ENCODE measurements around the gene AUNIP. TPM values are rescaled to one million over a fixed set of nuclear protein-coding genes. Genes with fewer than 3 reads are reported as not detected.
A peak's percentile ranks its signal among the peaks of the same experiment; 100 is the strongest.

Gene AUNIP
- total and polyA plus RNA-seq, 2 donors from 2014 or later, result 0.38 TPM; not detected in 1

GRCh38 chr1:25821630-25822091, 37.6 kb downstream of the AUNIP start:
- peak overlapping the region in 2 of 3 donors; percentile 65 to 84 for H3K4me3 ChIP-seq (ENCODE audit: low read length in 3 of 3)
- H3K27ac ChIP-seq (ENCODE audit: low read depth in 2 of 2, low read length in 2 of 2), result no peak overlapping the region
- peak overlapping the region in 1 of 3 donors; percentile 72 for H3K9ac ChIP-seq (ENCODE audit: low read length in 3 of 3)
- H3K27me3 ChIP-seq (ENCODE audit: control insufficient read depth, insufficient read depth, low read length), result no peaks in the 10 kb centered on the region
- peaks cover 4 to 34% (median 22%) of the 10 kb centered on the region in 3 donors for H3K4me1 ChIP-seq (ENCODE audit: control insufficient read depth in 2 of 3, insufficient read depth in 2 of 3, low read depth in 1 of 3, low read length in 3 of 3)
- DNase-seq (peak in 1 of 5 donors; percentile 61), FAIRE-seq (no peak)
- H3K36me3 ChIP-seq (ENCODE audit: control insufficient read depth in 2 of 3, insufficient read depth in 3 of 3, low read length in 3 of 3), result peaks cover 0 to 14% (median 5%) of the 10 kb centered on the region in 3 donors
- TF ChIP-seq CTCF (IDR thresholded peaks at IDR 0.05; ENCODE audit: borderline replicate concordance, extremely low read depth, insufficient read depth), result no peak
- intact Hi-C loops (cut with DNase I), result no loop called here
- no peaks in the 10 kb centered on the region for H3K9me3 ChIP-seq (ENCODE audit: control insufficient read depth in 2 of 3, insufficient read depth in 1 of 3, low read length in 3 of 3)

GRCh38 chr1:25821112-25821476, 38.2 kb downstream of the AUNIP start:
- Histone ChIP-seq H3K27ac (ENCODE audit: low read depth in 2 of 2, low read length in 2 of 2) (peak overlapping the region; percentile 13 to 89), H3K36me3 (ENCODE audit: control insufficient read depth in 2 of 3, insufficient read depth in 3 of 3, low read length in 3 of 3) (peaks cover 0 to 9% (median 0%) of the 10 kb centered on the region in 3 donors), H3K9me3 (ENCODE audit: control insufficient read depth in 2 of 3, insufficient read depth in 1 of 3, low read length in 3 of 3) (no peaks in the 10 kb centered on the region), H3K27me3 (ENCODE audit: control insufficient read depth, insufficient read depth, low read length) (no peaks in the 10 kb centered on the region), H3K4me1 (ENCODE audit: control insufficient read depth in 2 of 3, insufficient read depth in 2 of 3, low read depth in 1 of 3, low read length in 3 of 3) (peaks cover 4 to 34% (median 22%) of the 10 kb centered on the region in 3 donors), H3K4me3 (ENCODE audit: low read length in 3 of 3) (peak overlapping the region; percentile 65 to 84 (median 77)), H3K9ac (ENCODE audit: low read length in 3 of 3) (peak overlapping the region; percentile 8 to 93 (median 72))
- no peak for TF ChIP-seq CTCF (IDR thresholded peaks at IDR 0.05; ENCODE audit: borderline replicate concordance, extremely low read depth, insufficient read depth)
- DNase-seq (peak in 1 of 5 donors; percentile 42), FAIRE-seq (no peak)
- intact Hi-C loops (cut with DNase I), result no loop called here

DNA sequence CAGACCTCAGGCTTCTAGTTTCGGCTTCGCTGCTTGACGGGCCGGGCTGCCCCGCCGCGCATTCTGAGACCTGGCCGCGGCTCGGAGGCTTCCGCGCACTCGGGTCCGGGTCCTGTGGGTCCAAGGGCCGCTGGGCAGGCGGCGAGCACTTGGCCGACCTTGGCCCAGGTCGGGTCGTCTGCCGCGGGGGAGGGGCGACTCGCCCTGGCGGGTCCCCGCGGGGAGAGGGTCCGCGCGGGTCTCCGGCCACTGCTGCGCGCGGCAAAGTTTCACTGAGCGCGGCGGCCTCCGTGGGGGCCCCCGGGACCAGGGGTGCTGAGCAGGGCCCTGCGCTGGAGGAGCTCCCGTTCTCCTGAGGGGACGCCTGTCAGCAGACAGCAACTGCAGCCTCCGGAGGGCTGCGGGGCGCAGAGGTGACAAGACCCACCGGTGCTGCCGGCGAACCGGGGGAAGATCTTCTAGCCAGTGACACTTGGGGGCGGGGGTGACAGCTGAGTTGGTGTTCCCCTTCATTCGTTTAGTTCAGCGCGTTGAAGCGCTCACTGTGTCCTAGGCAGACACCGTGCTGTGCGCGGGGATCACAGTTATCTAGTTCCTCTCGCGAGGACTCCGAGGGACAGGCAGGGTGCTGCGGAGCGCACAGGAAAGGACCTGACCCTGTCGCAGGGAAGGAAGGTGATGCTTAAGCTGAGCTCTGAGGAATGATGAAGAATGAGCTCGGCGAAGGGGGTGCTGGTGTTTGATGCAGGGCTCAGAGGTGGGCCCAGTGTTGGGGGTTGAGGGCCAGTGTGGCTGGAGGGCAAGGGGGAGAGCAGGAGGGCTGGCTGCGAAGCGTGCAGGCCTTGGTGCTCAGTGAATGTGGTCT, 38.8 kb downstream of the AUNIP start:
- Histone ChIP-seq H3K36me3 (ENCODE audit: control insufficient read depth in 2 of 3, insufficient read depth in 3 of 3, low read length in 3 of 3) (peaks cover 0 to 4% (median 0%) of the 10 kb centered on the region in 3 donors), H3K27ac (ENCODE audit: low read depth in 2 of 2, low read length in 2 of 2) (peak overlapping the region; percentile 89 to 93), H3K4me1 (ENCODE audit: control insufficient read depth in 2 of 3, insufficient read depth in 2 of 3, low read depth in 1 of 3, low read length in 3 of 3) (peaks cover 4 to 34% (median 22%) of the 10 kb centered on the region in 3 donors), H3K9ac (ENCODE audit: low read length in 3 of 3) (peak overlapping the region; percentile 60 to 93 (median 72)), H3K27me3 (ENCODE audit: control insufficient read depth, insufficient read depth, low read length) (no peaks in the 10 kb centered on the region), H3K4me3 (ENCODE audit: low read length in 3 of 3) (peak overlapping the region; percentile 65 to 84 (median 77)), H3K9me3 (ENCODE audit: control insufficient read depth in 2 of 3, insufficient read depth in 1 of 3, low read length in 3 of 3) (no peaks in the 10 kb centered on the region)
- intact Hi-C loops (cut with DNase I), result no loop called here
- FAIRE-seq (no peak), DNase-seq (peak; percentile 61 to 86 (median 74))
- no peak for TF ChIP-seq CTCF (IDR thresholded peaks at IDR 0.05; ENCODE audit: borderline replicate concordance, extremely low read depth, insufficient read depth)

Measured in kidney (tissue), 14 donors.